HG02981 (cell line): ENCODE data around the gene CRYBA4.

Source experiments
- ATAC-seq: cut with Tn5 transposase; IDR thresholded peaks from one replicate; pipeline ENCODE4 v1.9.1; 2021; ENCODE audit warnings: mild to moderate bottlenecking, moderate library complexity; ENCODE audit not compliant: unreplicated experiment

CRYBA4 gene

DNA sequence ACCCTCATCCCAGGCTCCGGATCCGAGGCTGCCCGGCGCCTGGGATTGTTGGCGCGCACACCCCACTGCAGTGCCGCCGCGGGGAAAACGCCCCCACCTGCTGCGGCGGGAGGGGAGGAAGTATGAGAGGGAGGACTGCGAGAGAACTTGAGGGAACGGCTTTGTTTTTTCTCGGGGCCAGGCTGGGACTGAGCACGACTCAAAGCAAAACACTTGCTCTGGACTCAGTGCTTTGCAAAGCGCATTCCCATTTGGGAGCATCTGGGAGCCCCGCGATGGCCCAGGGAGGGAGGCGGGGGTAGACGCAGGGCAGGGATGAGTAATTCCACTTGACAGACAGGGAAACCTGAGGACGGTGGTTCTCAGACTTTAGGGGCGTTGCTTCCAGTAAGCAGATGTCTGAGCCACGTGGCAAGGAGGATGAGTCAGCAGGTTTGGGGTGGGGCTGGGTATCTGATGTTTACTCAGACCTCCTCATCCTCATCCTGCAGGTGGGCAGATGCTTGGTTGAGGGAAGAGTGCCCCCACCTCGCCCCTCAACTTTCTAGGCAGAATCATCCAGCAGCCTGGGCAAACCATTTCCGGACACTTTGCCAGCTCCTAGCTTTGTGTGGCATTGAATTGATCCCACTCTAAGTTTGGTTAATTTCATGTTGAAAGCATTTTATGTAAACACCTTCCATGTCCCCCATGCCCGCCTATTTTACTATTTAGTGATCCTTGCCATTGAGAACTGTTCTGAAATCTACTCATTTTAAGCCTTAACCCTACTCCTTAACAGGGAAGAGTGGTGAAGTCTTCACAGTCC, 37.1 kb downstream of the CRYBA4 start:
- ATAC-seq, result no peak

DNA sequence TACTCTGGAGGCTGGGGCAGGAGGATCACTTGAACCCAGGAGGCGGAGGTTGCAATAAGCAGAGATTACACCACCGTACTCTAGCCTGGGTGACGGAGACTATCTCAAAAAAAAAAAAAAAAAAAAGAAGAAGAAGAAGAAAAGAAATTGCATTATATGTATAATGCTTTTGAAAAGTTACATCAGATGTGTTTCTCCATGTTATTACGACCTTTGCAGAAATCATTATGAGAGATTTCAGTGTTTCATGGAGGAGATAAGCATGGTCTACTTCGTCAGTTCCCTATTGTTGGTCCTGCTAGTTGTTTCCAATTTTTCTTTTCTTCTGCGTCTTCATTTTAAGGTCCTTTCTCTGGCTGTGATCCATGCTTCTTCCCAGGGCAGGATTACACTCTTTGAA, 38.6 kb downstream of the CRYBA4 start:
- no peak for ATAC-seq

GRCh38 chr22:26660961-26661578, 39.3 kb downstream of the CRYBA4 start:
- ATAC-seq, result no peak

- no peak for ATAC-seq
Observed at GRCh38 chr22:26662160-26662559, 40.4 kb downstream of the CRYBA4 start.

GRCh38 chr22:26663374-26663923, 41.7 kb downstream of the CRYBA4 start:
- no peak for ATAC-seq

DNA sequence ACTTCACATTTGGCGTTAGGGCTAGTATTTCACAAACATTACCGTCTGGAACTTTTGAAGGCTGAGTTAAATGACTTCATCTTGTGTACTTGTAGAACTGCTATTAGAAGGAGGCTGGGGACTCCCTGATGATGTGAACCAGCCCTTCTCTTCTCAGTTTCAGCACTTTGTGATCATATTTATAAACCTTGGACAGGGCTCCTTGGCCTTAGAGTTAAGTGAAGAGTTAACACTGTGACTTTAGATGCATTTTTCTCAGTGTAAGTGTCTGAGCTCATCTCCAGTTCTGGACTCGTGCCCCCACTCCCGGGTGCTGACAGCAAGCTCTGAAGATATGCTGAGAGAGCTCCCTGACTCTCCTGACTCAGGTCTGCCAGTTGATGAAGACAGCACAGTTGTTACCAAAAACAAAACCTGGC, 44.1 kb downstream of the CRYBA4 start:
- ATAC-seq, result no peak

GRCh38 chr22:26667140-26667539, 45.4 kb downstream of the CRYBA4 start:
- ATAC-seq, result no peak

GRCh38 chr22:26669060-26669481, 47.3 kb downstream of the CRYBA4 start:
- no peak for ATAC-seq

GRCh38 chr22:26670459-26670858, 48.7 kb downstream of the CRYBA4 start:
- ATAC-seq, result no peak

DNA sequence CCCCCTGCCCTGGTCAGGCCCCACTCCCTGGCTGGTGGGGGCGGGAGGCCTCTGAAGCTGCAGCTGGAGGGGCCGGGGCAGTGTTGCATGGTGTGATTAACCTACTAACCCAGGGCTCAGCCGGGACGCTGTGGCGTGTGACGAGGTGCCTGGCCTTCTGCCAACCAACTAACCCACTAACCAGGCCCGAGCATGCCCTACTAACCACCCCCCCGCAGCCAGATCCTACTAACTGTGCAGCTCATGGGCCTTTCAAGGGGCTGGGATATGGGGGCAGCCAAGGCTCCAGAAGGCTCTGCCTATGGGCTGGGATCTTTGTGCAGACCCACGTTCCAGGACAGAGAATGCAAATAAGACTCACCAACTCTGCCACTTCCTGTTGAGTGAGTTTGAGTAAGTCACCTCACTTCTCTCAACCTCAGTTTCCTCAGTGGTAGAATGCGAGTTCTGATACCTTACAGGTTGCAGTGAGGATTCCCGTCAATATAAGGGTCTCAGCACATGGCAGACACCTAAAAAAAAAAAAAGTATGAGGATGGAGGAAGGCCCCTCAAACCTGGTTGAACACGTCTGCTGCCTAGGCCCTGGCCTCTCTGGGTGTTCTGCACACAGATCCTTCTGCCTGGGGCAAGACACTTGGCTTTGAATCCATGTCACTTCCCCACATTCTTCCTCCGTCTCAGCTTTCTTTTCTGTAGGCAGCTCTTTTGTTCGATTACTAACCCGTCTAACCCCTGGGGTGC, 49.7 kb downstream of the CRYBA4 start:
- ATAC-seq, result peak; percentile 23

GRCh38 chr22:26672060-26672471, 50.3 kb downstream of the CRYBA4 start:
- peak; percentile 14 for ATAC-seq

DNA sequence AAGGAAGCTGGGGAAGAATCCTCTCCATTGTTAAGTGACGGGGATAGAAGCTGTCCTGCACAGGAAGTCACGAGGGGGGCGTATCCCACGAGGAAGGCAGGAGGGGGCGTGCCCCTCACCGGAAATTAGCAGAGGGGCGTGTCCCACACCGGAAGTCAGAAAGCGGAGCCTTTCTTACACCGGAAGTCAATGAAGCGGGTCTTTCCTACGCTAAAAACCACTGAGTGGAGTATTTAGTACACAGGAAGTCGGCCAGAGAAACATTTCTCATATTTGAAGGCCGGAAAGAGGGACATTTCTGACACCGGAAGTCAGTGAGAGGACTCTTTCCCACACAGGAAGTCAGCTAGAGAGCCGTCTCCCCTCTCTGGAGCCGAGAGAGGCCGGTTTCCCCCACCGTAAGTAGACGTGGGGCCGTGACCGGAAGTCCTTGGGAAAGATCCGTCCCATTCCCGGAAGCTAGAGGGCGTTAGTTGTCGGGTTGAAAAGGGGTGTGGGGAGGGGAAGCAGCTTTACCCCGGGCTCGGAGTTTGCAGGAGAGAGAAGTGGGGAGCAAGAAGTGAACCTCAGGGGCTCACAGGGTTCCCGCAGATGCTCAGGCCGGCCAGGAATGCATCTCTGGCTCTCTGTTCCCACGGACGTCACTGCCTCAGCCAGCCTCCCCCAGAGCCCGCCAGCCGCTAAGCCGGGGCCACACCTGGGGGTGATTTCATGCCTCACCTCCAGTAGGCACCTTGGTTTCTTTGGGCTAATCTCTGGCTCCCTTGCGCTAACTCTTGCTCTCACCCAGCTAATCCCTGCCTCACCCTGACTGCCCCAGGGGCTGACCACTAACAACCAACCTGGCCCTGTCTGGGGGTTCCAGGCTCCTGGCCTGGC, 51.1 kb downstream of the CRYBA4 start:
- peak; percentile 62 for ATAC-seq

- ATAC-seq, result no peak
Observed at GRCh38 chr22:26673486-26673885, 51.7 kb downstream of the CRYBA4 start.

DNA sequence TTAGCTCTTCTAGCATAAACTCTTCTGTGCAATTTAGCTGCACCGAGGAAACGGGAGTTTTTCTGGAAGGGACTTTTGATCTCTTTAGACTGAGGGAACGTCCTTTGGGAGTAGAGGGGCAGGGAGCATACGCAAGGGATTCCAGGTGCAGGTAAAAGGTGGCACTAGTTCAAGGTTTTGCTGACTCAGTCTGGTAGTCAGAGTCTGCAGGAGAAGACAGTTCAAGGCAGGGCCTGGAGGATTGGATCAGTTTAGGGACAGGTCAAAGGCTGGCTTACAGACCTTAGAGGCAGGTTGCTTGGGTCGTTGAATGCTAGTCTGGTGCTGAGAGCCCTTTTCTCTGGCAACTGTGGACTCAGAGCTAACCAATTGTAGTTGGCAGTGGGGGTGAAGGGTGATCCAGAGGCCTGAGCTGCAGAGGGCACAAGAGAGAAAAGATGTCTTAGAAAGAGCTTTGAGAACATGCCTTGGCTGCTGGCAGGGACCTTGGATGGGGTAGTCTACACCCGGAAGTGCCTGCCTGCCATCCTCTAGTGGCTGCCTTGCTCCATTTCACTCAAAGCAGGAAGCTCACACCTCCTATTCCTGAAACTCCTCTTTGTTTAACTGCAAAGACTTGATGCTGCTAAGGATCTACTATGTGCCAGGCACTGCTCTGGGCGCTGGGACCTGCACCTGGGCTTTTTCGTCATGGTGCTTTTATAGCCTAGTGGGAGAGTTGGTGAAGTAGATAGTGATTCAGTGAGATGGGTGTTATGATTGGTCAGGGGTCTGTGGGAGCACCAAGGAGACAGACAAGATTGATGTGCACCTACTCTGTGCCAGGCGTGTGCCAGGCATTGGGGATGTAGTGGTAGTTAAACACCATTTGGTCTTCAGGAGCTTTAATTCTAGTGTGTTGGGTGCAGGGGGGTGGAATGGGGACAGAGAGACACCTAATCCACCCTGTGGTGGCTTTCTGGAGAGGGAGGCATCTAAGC, 52.7 kb downstream of the CRYBA4 start:
- ATAC-seq, result no peak

- ATAC-seq, result no peak
Observed at GRCh38 chr22:26675687-26676268, 54.0 kb downstream of the CRYBA4 start.

GRCh38 chr22:26677217-26677616, 55.5 kb downstream of the CRYBA4 start:
- no peak for ATAC-seq

- ATAC-seq, result no peak
Observed at GRCh38 chr22:26679003-26679629, 57.4 kb downstream of the CRYBA4 start.
